Astrocyte (in vitro differentiated cells and primary cell): ENCODE measurements around the gene AUTS2. TPM values are rescaled to one million over a fixed set of nuclear protein-coding genes. Genes with fewer than 3 reads are reported as not detected.
"Not testable (repeated sequence)": the region's sequence is repeated elsewhere in the genome, so short reads cannot be mapped to it uniquely, and the experiment has no call there.

Experiments used
- DNase-seq: peaks from one replicate; pipeline ENCODE4 v3.0.0-alpha.2; 2010; ENCODE audit warnings: low read depth
- FAIRE-seq: peaks from 2 replicates; lab custom pipeline; 2011; peaks lifted over from hg19 to GRCh38; lab: Jason Lieb, UNC
- H2AFZ ChIP-seq: 2 replicates; pipeline ENCODE4 v1.6.0; 2012; ENCODE audit warnings: low read depth, low read length, inconsistent platforms
- H3K27ac ChIP-seq: 2 replicates; pipeline ENCODE4 v1.5.1; 2011; ENCODE audit warnings: low read depth, low read length, inconsistent platforms
- H3K27me3 ChIP-seq: 2 replicates; pipeline ENCODE4 v1.6.0; 2011; ENCODE audit warnings: low read length, inconsistent platforms; ENCODE audit not compliant: insufficient read depth
- H3K36me3 ChIP-seq: 2 replicates; pipeline ENCODE4 v1.5.1; 2011; ENCODE audit warnings: low read length, inconsistent platforms; ENCODE audit not compliant: insufficient read depth
- H3K4me1 ChIP-seq: 2 replicates; pipeline ENCODE4 v1.5.1; 2011; ENCODE audit warnings: low read length, inconsistent platforms; ENCODE audit not compliant: insufficient read depth
- H3K4me2 ChIP-seq: 2 replicates; pipeline ENCODE4 v1.6.0; 2012; ENCODE audit warnings: low read length, inconsistent platforms
- H3K4me3 ChIP-seq: 2 replicates; pipeline ENCODE4 v1.5.1; 2011; ENCODE audit warnings: low read depth, mild to moderate bottlenecking, low read length, inconsistent platforms; ENCODE audit not compliant: insufficient read depth
- H3K79me2 ChIP-seq: 2 replicates; pipeline ENCODE4 v1.6.0; 2012; ENCODE audit warnings: mild to moderate bottlenecking, low read length, inconsistent platforms; ENCODE audit not compliant: insufficient read depth
- H3K9ac ChIP-seq: 2 replicates; pipeline ENCODE4 v1.6.0; 2012; ENCODE audit warnings: mild to moderate bottlenecking, low read length, inconsistent platforms
- H3K9me3 ChIP-seq: 2 replicates; pipeline ENCODE4 v1.5.1; 2012; ENCODE audit warnings: low read depth, mild to moderate bottlenecking, low read length, inconsistent platforms; ENCODE audit not compliant: insufficient read depth
- H4K20me1 ChIP-seq: 2 replicates; pipeline ENCODE4 v1.6.0; 2012; ENCODE audit warnings: low read length, inconsistent platforms; ENCODE audit not compliant: insufficient read depth
- H3K27ac Mint-ChIP-seq: one replicate; pipeline ENCODE4 v1.8.0; 2021; ENCODE audit warnings: mild to moderate bottlenecking, mixed read lengths; ENCODE audit not compliant: unreplicated experiment
- H3K27me3 Mint-ChIP-seq: one replicate; pipeline ENCODE4 v1.8.0; 2021; ENCODE audit warnings: low read depth, mixed read lengths; ENCODE audit not compliant: unreplicated experiment
- H3K36me3 Mint-ChIP-seq: one replicate; pipeline ENCODE4 v1.8.0; 2021; ENCODE audit warnings: low read depth, mixed read lengths; ENCODE audit not compliant: unreplicated experiment
- H3K4me1 Mint-ChIP-seq: one replicate; pipeline ENCODE4 v1.8.0; 2021; ENCODE audit warnings: low read depth, mixed read lengths; ENCODE audit not compliant: unreplicated experiment
- H3K4me3 Mint-ChIP-seq: one replicate; pipeline ENCODE4 v1.8.0; 2021; ENCODE audit warnings: mild to moderate bottlenecking, moderate library complexity, mixed read lengths; ENCODE audit not compliant: unreplicated experiment
- H3K9me3 Mint-ChIP-seq: one replicate; pipeline ENCODE4 v1.8.0; 2021; ENCODE audit warnings: mild to moderate bottlenecking, mixed read lengths; ENCODE audit not compliant: unreplicated experiment
- CTCF ChIP-seq: IDR thresholded peaks from 2 replicates; pipeline ENCODE4 v1.5.1; 2011; ENCODE audit warnings: low read depth, mild to moderate bottlenecking, inconsistent platforms, low read length, moderate library complexity; ENCODE audit not compliant: insufficient read depth
- EZH2 ChIP-seq: IDR thresholded peaks from 2 replicates; pipeline ENCODE4 v1.6.1; 2012; ENCODE audit warnings: mild to moderate bottlenecking, low read length, inconsistent platforms; ENCODE audit not compliant: insufficient read depth
- total RNA-seq: library from RNA; stranded (reverse); gene quantifications from 2 replicates; pipeline ENCODE4 v1.2.1, GENCODE V29; 2021

The AUTS2 gene
- total RNA-seq, 1 donor from 2014 or later = 73.2 TPM

- Histone ChIP-seq H3K4me2 (no peak overlapping the region), H3K79me2 (no peaks in the 10 kb centered on the region), H3K27me3 (no peaks in the 10 kb centered on the region), H2AFZ (no peak overlapping the region), H3K36me3 (no peaks in the 10 kb centered on the region), H4K20me1 (no peaks in the 10 kb centered on the region), H3K27ac (no peak overlapping the region), H3K9ac (no peak overlapping the region), H3K4me1 (no peaks in the 10 kb centered on the region), H3K9me3 (no peaks in the 10 kb centered on the region), H3K4me3 (no peak overlapping the region)
- no peak overlapping the region for H3K4me3 Mint-ChIP-seq
- peaks cover 4% of the 10 kb centered on the region for H3K36me3 Mint-ChIP-seq
- FAIRE-seq = no peak
- H3K4me1 Mint-ChIP-seq = no peaks in the 10 kb centered on the region
- DNase-seq = no peak
- no peak overlapping the region for H3K27ac Mint-ChIP-seq
- H3K27me3 Mint-ChIP-seq = no peaks in the 10 kb centered on the region
- TF ChIP-seq EZH2 (no peak), CTCF (no peak)
- no peaks in the 10 kb centered on the region for H3K9me3 Mint-ChIP-seq
These were observed 763.5 kb downstream of the AUTS2 start for GRCh38 chr7:70361821-70362220.

DNA sequence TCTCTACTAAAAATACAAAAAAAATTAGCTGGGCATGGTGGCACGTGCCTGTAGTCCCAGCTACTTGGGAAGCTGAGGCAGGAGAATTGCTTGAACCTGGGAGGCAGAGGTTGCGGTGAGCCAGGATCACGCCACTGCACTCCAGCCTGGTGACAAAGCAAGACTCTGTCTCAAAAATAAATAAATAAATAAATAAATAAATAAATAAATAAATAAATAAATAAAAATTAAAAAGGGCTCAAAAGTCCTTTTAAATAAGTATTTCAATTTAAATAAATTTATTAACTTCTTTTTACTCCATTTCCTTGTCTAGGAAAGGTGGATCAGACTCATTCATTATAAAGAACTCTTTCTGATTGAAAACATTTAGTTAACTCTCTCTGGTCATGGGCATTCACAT, 766.1 kb downstream of the AUTS2 start:
- not testable (repeated sequence) for H3K9me3 ChIP-seq, H3K36me3 ChIP-seq, FAIRE-seq, H2AFZ ChIP-seq, H3K27me3 Mint-ChIP-seq, H3K9ac ChIP-seq, H3K4me1 Mint-ChIP-seq, H3K4me3 Mint-ChIP-seq, DNase-seq, H3K36me3 Mint-ChIP-seq, H3K9me3 Mint-ChIP-seq, H3K27ac ChIP-seq, H3K27me3 ChIP-seq, H3K4me1 ChIP-seq, H3K79me2 ChIP-seq, H4K20me1 ChIP-seq, H3K27ac Mint-ChIP-seq, H3K4me2 ChIP-seq, H3K4me3 ChIP-seq

GRCh38 chr7:70371652-70372051, 773.4 kb downstream of the AUTS2 start:
- Histone ChIP-seq H3K9me3 (no peaks in the 10 kb centered on the region), H3K9ac (no peak overlapping the region), H3K4me1 (no peaks in the 10 kb centered on the region), H2AFZ (no peak overlapping the region), H3K4me3 (no peak overlapping the region), H4K20me1 (no peaks in the 10 kb centered on the region), H3K36me3 (no peaks in the 10 kb centered on the region), H3K79me2 (no peaks in the 10 kb centered on the region), H3K27ac (no peak overlapping the region), H3K27me3 (no peaks in the 10 kb centered on the region), H3K4me2 (no peak overlapping the region)
- no peaks in the 10 kb centered on the region for H3K36me3 Mint-ChIP-seq
- TF ChIP-seq EZH2 = no peak
- no peak for TF ChIP-seq CTCF
- DNase-seq (no peak), FAIRE-seq (no peak)
- no peaks in the 10 kb centered on the region for H3K9me3 Mint-ChIP-seq
- H3K27me3 Mint-ChIP-seq = no peaks in the 10 kb centered on the region
- H3K4me1 Mint-ChIP-seq = no peaks in the 10 kb centered on the region
- H3K4me3 Mint-ChIP-seq = no peak overlapping the region
- H3K27ac Mint-ChIP-seq = no peak overlapping the region
